Fibroblast of villous mesenchyme (primary cell): Measurements from ENCODE around the gene ADAMTS12. TPM values are rescaled to one million over a fixed set of nuclear protein-coding genes. Genes with fewer than 3 reads are reported as not detected.

Source experiments
- DNase-seq: peaks from one replicate; pipeline ENCODE4 v3.0.0-alpha.2; 2010; ENCODE audit warnings: low read depth
- H3K4me3 ChIP-seq: 2 replicates; pipeline ENCODE4 v1.5.1; 2011; ENCODE audit warnings: low read depth, mild to moderate bottlenecking, low read length
- CTCF ChIP-seq: IDR thresholded peaks from 2 replicates; pipeline ENCODE4 v1.5.1; 2012; ENCODE audit warnings: low read depth, mild to moderate bottlenecking, low read length; ENCODE audit not compliant: insufficient read depth
- total RNA-seq: library from RNA; depleted of rRNA; stranded (reverse); fragments of >200 nt; gene quantifications from 2 replicates; pipeline ENCODE4 v1.2.3, GENCODE V29; 2012

Gene ADAMTS12
- total RNA-seq, 1 donor, result 94.1 TPM

GRCh38 chr5:33688526-33688925, 203.3 kb downstream of the ADAMTS12 start:
- H3K4me3 ChIP-seq, result no peak overlapping the region
- DNase-seq, result no peak
- TF ChIP-seq CTCF, result no peak

- no peak for TF ChIP-seq CTCF
- no peak for DNase-seq
- no peak overlapping the region for H3K4me3 ChIP-seq
These were observed 203.7 kb downstream of the ADAMTS12 start for GRCh38 chr5:33688066-33688465.

- no peak for DNase-seq
These were observed 205.7 kb downstream of the ADAMTS12 start for GRCh38 chr5:33685873-33686755.

GRCh38 chr5:33684496-33685159, 207.2 kb downstream of the ADAMTS12 start:
- H3K4me3 ChIP-seq, result no peak overlapping the region
- TF ChIP-seq CTCF, result no peak
- no peak for DNase-seq

More at GRCh38 chr5:33685873-33686755, 205.7 kb downstream of the ADAMTS12 start:
- TF ChIP-seq CTCF, result no peak
- H3K4me3 ChIP-seq, result no peak overlapping the region

GRCh38 chr5:33679791-33680190, 212.0 kb downstream of the ADAMTS12 start:
- no peak for TF ChIP-seq CTCF
- DNase-seq, result peak; percentile 16
- H3K4me3 ChIP-seq, result no peak overlapping the region

- peak; percentile 28 for DNase-seq
- no peak overlapping the region for H3K4me3 ChIP-seq
- no peak for TF ChIP-seq CTCF
These were observed 215.8 kb downstream of the ADAMTS12 start for GRCh38 chr5:33675958-33676464.
